GM21576 (cell line): Measurements from ENCODE around the gene GTF3C5.

Experiments used
- ATAC-seq: cut with Tn5 transposase; IDR thresholded peaks from one replicate; pipeline ENCODE4 v1.9.1; 2021; ENCODE audit warnings: mild to moderate bottlenecking, moderate library complexity; ENCODE audit not compliant: unreplicated experiment

The GTF3C5 gene

DNA sequence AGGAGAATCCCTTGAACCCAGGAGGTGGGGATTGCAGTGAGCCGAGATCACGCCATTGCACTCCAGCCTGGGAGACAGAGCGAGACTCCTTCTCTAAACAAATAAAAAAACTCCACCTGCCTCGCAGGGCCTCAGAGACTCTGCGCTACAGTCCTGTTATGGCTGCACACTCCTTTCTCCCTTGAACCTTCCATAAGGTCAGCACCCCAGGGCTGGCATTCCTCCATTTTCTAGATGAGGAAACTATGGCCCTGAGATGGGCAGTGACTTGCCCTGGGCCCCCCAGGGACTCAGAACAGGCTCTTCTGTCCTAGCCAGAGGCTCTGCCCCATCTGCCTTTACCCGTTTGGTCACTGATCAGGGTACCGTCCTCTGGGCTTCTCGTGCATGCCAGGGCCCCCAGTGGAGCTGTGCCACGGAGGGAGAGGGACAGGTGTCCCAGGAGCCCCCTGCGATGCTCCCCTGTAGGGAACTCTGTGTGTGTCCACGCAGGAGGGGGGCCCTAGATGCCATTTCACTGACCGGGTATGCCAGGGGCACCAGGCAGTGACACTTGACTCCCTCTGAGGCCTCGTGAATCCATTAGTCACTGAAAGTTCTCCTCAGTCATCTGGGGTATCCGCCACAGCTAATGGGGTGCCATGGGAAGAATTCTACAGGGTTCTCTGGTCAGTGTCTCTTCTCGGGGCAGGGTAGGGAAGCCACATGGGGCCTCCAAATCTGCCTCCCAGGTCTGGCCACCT is 74.1 kb downstream of the GTF3C5 start:
- no peak for ATAC-seq

DNA sequence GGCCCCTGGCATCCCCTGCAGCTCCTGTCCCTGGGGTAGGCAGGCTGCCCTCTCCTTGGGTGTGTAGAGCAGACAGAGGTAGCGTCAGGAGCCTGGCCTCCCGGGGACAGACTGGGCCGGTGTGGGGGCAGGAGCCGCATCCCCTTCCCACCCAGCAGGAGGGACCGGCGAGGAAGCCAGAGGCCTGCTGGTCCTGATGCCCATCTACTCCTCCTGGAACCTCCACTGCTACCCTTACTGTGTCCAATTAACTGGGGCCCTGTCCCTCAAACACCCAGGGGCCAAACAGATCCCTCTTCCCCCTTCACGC is 74.6 kb downstream of the GTF3C5 start:
- no peak for ATAC-seq

DNA sequence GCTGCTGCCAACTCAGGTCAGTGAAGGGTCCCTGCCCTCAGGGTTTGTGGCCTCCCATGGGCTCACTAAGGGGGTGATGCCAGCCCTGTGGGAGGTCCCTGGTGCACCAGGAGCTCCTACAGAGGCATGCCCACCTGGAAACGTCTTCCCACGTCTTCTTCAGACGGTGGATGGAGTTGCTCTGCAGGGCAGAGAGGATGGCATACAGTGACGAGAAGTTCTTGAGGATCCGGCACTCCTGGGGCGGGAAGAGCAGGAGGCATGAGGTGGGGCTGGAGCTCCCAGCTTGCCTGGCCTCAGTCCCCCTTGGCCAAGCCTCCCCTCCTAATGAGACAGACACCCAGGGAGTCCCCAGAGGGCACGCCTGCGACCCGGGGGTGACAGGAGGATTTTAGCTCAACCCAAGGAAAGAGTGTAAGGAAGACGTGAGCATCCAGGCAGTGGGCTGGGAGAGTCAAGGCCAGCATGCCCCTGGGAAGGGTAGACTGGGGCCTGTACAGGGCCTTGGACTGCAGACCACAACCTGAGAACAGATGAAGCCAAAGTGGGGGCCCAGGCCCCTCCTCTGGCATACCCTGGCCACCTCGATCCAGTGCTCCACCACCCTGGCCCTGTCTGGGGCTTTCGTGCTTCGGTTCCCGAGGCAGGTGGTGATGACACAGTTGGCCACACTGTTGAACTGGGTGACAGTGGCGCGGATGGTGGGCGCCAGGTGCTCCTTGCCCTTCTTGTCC is 75.9 kb downstream of the GTF3C5 start:
- no peak for ATAC-seq

DNA sequence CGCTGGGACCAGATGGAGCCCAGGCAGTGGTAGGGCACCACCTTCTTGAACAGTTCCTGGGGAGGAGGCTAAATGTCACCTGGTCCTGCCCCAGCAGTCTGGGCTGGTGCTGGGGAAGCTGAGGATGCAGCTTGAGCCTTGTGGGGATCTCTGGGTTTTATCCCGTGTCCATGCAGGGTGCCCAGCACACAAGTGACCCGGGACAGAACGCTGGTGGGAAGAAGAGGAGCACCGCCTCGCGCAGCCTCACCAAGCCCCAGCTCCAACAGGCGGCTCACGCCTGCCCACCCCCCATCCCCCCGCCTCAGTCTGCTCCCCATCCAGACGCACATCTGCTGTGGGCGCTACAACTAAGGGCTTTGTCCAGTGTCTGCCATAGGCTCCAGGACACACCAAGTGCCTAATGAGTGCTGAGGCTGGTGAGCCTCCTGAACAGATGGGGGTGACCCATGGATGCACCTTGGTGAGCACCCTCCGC is 76.5 kb downstream of the GTF3C5 start:
- no peak for ATAC-seq
